Suprapubic skin (tissue), 4 donors: ENCODE measurements around the gene RPP14.

ENCODE experiments used
- CTCF ChIP-seq, 2 donors: fragments of 200-600 bp in 1 of 2; fragments of 450-650 bp in 1 of 2; sonication (generic) in 1 of 2; IDR thresholded peaks; one replicate each; pipeline ENCODE4 v1.5.1; 2016 to 2019; ENCODE audit warnings: antibody characterized with exemption in 2 of 2, mild to moderate bottlenecking in 1 of 2, moderate library complexity in 1 of 2
- POLR2A ChIP-seq, 2 donors: fragments of 450-650 bp; IDR thresholded peaks; one replicate each; pipeline ENCODE4 v1.6.1; 2017; ENCODE audit warnings: antibody characterized with exemption in 2 of 2, mild to moderate bottlenecking in 2 of 2, moderate library complexity in 2 of 2
- POLR2AphosphoS5 ChIP-seq, 3 donors: sonication (generic); formaldehyde crosslinking; IDR thresholded peaks; one replicate each; pipeline ENCODE4 v1.6.1; 2017; ENCODE audit warnings: antibody characterized with exemption in 3 of 3

- no peak for TF ChIP-seq CTCF (IDR thresholded peaks at IDR 0.05)
- TF ChIP-seq POLR2A (IDR thresholded peaks at IDR 0.05) = no peak
- no peak for TF ChIP-seq POLR2AphosphoS5 (IDR thresholded peaks at IDR 0.05)
Observed at GRCh38 chr3:58369038-58369437, 63.0 kb downstream of the RPP14 start.
